ENCODE measurements around the gene FAM20A.

Gene FAM20A

DNA sequence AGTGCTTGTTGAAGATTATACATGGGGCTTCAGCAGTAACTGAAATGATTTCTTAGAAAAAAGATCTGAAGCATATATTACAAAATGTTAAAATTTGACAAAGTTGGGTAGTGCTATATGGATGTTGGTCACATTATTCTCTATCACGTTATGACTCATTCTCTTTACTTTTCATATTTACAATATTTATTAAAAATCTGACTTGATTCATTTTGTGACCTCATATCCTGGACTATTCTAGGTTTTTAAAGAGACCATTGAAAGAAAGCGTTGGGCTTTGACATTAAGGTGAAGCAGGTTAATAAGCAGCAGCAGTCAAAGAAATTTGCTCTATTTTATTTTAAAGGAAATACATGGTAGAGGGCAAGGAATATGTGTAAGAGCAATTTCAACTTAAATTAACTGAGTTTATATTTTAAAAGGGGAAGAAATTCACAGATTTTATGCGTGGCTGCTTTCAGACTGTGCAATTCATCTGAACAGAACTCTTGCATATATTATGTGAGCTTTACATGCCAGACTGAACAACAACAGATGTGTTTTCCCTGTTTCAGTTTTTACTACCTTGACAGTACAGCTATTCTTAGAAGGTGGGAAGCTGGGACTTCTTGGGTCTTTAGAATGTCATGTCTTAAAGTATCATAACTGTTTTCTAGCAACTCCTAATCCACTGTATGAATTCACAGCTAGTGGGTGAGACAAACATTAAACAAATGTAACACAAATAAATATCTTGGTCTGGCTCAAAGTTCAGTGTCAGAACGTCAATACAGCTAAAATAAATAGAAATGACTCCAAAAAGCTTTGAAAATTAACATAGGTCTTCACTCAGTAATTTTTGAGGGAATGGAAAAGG, 10.4 kb upstream of the FAM20A start:
- TF ChIP-seq, protein P1, sequence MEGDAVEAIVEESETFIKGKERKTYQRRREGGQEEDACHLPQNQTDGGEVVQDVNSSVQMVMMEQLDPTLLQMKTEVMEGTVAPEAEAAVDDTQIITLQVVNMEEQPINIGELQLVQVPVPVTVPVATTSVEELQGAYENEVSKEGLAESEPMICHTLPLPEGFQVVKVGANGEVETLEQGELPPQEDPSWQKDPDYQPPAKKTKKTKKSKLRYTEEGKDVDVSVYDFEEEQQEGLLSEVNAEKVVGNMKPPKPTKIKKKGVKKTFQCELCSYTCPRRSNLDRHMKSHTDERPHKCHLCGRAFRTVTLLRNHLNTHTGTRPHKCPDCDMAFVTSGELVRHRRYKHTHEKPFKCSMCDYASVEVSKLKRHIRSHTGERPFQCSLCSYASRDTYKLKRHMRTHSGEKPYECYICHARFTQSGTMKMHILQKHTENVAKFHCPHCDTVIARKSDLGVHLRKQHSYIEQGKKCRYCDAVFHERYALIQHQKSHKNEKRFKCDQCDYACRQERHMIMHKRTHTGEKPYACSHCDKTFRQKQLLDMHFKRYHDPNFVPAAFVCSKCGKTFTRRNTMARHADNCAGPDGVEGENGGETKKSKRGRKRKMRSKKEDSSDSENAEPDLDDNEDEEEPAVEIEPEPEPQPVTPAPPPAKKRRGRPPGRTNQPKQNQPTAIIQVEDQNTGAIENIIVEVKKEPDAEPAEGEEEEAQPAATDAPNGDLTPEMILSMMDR (IDR thresholded peaks at IDR 0.05; ENCODE audit: poor library complexity, severe bottlenecking): no peak
- Histone ChIP-seq H3K4me3 (ENCODE audit: severe bottlenecking) (no peak overlapping the region), H3K27me3 (ENCODE audit: insufficient read depth, poor library complexity, severe bottlenecking) (no peaks in the 10 kb centered on the region), H3K9me3 (ENCODE audit: severe bottlenecking) (peaks cover 8% of the 10 kb centered on the region), H3K36me3 (ENCODE audit: low read depth) (no peaks in the 10 kb centered on the region), H3K27ac (ENCODE audit: poor library complexity, severe bottlenecking) (no peak overlapping the region), H3K4me1 (ENCODE audit: insufficient read depth, poor library complexity, severe bottlenecking) (no peaks in the 10 kb centered on the region)
- ATAC-seq (ENCODE audit: low read depth) (no peak), DNase-seq (ENCODE audit: low spot score) (no peak)

- Histone ChIP-seq H3K36me3 (ENCODE audit: low read depth) (no peaks in the 10 kb centered on the region), H3K4me1 (ENCODE audit: insufficient read depth, poor library complexity, severe bottlenecking) (no peaks in the 10 kb centered on the region), H3K9me3 (ENCODE audit: severe bottlenecking) (peaks cover 8% of the 10 kb centered on the region), H3K4me3 (ENCODE audit: severe bottlenecking) (no peak overlapping the region), H3K27ac (ENCODE audit: poor library complexity, severe bottlenecking) (no peak overlapping the region), H3K27me3 (ENCODE audit: insufficient read depth, poor library complexity, severe bottlenecking) (no peaks in the 10 kb centered on the region)
- no peak for ATAC-seq (ENCODE audit: low read depth)
- TF ChIP-seq, protein P1 (IDR thresholded peaks at IDR 0.05; ENCODE audit: poor library complexity, severe bottlenecking): no peak
- DNase-seq (ENCODE audit: low spot score): no peak
Measured at GRCh38 chr17:68610554-68610953, 9.4 kb upstream of the FAM20A start.

- peaks cover 3% of the 10 kb centered on the region for H3K27me3 ChIP-seq (ENCODE audit: insufficient read depth, poor library complexity, severe bottlenecking)
Measured at GRCh38 chr17:68608515-68609130, 7.5 kb upstream of the FAM20A start.

DNA sequence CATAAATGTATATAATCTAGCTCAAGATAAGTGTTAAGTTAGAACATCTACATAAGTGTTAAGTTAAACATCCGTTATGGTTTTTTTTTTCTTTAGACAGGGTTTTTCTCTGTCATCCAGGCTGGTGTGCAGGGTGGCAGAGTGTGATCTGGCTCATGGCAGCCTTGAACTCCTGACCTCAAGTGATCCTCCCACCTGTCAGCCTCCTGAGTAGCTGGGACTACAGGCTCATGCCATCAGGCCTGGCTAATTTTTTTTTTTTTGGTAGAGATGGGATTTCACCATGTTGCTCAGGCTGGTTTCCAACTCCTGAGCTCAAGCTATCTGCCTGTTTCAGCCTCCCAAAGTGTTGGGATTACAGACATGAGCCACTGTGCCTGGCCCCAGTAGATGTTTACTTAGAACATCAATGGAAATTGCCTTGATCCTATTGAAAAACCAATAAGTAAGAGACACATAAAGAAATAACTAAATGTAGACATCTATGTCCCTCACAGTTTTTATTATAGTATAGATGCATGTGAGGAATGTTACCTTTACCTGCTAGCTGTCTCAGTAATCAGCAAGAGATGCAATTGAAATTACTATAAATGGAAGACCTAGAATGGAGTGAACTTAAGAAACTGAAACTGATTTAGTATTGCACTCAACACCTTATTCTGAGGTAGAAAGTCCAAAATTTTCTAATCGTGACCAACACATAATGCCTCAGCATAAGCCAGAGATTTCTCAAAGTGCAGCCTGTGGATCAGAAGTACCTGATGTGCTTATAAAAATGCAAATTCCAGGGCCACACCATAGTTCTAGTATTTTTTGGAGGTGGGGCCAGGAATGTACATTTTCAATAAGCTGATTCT, 5.5 kb upstream of the FAM20A start:
- DNase-seq (ENCODE audit: low spot score) (no peak), ATAC-seq (ENCODE audit: low read depth) (no peak)
- H3K36me3 ChIP-seq (ENCODE audit: low read depth): no peaks in the 10 kb centered on the region
- H3K27me3 ChIP-seq (ENCODE audit: insufficient read depth, poor library complexity, severe bottlenecking): peaks cover 18% of the 10 kb centered on the region
- no peaks in the 10 kb centered on the region for H3K4me1 ChIP-seq (ENCODE audit: insufficient read depth, poor library complexity, severe bottlenecking)
- H3K27ac ChIP-seq (ENCODE audit: poor library complexity, severe bottlenecking): no peak overlapping the region
- TF ChIP-seq, protein P1 (IDR thresholded peaks at IDR 0.05; ENCODE audit: poor library complexity, severe bottlenecking): no peak
- peaks cover 8% of the 10 kb centered on the region for H3K9me3 ChIP-seq (ENCODE audit: severe bottlenecking)
- no peak overlapping the region for H3K4me3 ChIP-seq (ENCODE audit: severe bottlenecking)

More at GRCh38 chr17:68608515-68609130, 7.5 kb upstream of the FAM20A start:
- TF ChIP-seq, protein P1 (IDR thresholded peaks at IDR 0.05; ENCODE audit: poor library complexity, severe bottlenecking): no peak
- ATAC-seq (ENCODE audit: low read depth): no peak
- H3K9me3 ChIP-seq (ENCODE audit: severe bottlenecking): peaks cover 8% of the 10 kb centered on the region
- H3K36me3 ChIP-seq (ENCODE audit: low read depth): no peaks in the 10 kb centered on the region
- no peaks in the 10 kb centered on the region for H3K4me1 ChIP-seq (ENCODE audit: insufficient read depth, poor library complexity, severe bottlenecking)
- DNase-seq (ENCODE audit: low spot score): no peak
- no peak overlapping the region for H3K4me3 ChIP-seq (ENCODE audit: severe bottlenecking)
- H3K27ac ChIP-seq (ENCODE audit: poor library complexity, severe bottlenecking): no peak overlapping the region
